ENCODE data around the gene PMEL. TPM values are rescaled to one million over a fixed set of nuclear protein-coding genes. Genes with fewer than 3 reads are reported as not detected.

Gene PMEL
- total and polyA plus RNA-seq, 9 of the 15 experiments (the other 6 are each of a cell fraction or from before 2014, with no cell fraction given), result 0.36 to 2.0 (median 0.98) TPM

DNA sequence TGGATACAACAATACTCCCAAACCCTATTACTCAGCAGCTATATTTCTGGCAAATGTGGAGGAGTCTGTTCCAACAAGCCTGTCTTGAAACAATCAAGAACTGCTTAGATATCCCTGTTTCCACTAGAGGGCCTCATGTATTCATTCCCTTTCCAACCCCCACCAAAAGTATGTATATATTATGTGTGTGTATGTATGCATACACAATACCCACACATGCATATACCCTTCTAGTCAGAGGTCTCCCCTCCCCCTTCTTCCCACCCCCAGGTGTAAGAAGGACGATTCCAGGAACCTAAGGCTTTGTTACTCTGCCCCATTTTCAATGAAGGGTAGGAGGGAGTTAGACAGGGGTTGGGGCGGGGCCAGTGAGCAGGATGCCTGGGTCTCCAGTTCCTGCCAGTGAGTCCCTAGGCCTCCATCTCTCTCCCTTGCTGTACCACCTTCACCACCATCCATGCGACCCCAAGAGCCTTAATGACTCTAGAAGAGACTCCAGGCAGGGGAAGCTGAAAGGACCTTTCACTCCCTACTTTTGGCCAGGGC lies 35.0 kb downstream of the PMEL start, which contains the start of gene DGKA (continued):
- TF ChIP-seq JUN (IDR thresholded peaks at IDR 0.05; ENCODE audit: borderline replicate concordance, low read depth, low read length) (no peak), JUN (CRISPR knock-in tag; IDR thresholded peaks at IDR 0.05; ENCODE audit: borderline replicate concordance) (no peak), CBFA2T2 (conservative IDR thresholded peaks at IDR 0.05) (no peak), ZNF239 (CRISPR knock-in tag; IDR thresholded peaks at IDR 0.05) (no peak), XRCC4 (IDR thresholded peaks at IDR 0.05; ENCODE audit: extremely low read depth, insufficient read depth, insufficient read length) (no peak), ZNF696 (CRISPR knock-in tag; conservative IDR thresholded peaks at IDR 0.05) (no peak), ZFX (CRISPR knock-in tag; IDR thresholded peaks at IDR 0.05) (peak; percentile 36), MAFK (IDR thresholded peaks at IDR 0.05; ENCODE audit: low read length) (0 out of 2 replicates have a peak, but pooled peaks have one; percentile 2), BRD4 (IDR thresholded peaks at IDR 0.05) (no peak), KAT8 (IDR thresholded peaks at IDR 0.05; ENCODE audit: low read depth) (no peak), CTCFL (IDR thresholded peaks at IDR 0.05; ENCODE audit: borderline replicate concordance, insufficient read depth, low read depth, low read length, poor library complexity, severe bottlenecking) (peak; percentile 32), KDM1A (IDR thresholded peaks at IDR 0.05) (0 out of 4 replicates have a peak, but pooled peaks of 1 of the 2 experiments have one; percentile 7), TSC22D4 (tag; IDR thresholded peaks at IDR 0.05) (no peak)
- TF ChIP-seq, protein P1, sequence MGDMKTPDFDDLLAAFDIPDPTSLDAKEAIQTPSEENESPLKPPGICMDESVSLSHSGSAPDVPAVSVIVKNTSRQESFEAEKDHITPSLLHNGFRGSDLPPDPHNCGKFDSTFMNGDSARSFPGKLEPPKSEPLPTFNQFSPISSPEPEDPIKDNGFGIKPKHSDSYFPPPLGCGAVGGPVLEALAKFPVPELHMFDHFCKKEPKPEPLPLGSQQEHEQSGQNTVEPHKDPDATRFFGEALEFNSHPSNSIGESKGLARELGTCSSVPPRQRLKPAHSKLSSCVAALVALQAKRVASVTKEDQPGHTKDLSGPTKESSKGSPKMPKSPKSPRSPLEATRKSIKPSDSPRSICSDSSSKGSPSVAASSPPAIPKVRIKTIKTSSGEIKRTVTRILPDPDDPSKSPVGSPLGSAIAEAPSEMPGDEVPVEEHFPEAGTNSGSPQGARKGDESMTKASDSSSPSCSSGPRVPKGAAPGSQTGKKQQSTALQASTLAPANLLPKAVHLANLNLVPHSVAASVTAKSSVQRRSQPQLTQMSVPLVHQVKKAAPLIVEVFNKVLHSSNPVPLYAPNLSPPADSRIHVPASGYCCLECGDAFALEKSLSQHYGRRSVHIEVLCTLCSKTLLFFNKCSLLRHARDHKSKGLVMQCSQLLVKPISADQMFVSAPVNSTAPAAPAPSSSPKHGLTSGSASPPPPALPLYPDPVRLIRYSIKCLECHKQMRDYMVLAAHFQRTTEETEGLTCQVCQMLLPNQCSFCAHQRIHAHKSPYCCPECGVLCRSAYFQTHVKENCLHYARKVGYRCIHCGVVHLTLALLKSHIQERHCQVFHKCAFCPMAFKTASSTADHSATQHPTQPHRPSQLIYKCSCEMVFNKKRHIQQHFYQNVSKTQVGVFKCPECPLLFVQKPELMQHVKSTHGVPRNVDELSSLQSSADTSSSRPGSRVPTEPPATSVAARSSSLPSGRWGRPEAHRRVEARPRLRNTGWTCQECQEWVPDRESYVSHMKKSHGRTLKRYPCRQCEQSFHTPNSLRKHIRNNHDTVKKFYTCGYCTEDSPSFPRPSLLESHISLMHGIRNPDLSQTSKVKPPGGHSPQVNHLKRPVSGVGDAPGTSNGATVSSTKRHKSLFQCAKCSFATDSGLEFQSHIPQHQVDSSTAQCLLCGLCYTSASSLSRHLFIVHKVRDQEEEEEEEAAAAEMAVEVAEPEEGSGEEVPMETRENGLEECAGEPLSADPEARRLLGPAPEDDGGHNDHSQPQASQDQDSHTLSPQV (IDR thresholded peaks at IDR 0.05), result peak; percentile 51; the same call in 1 of the 2 replicates
- TF ChIP-seq, protein P2, sequence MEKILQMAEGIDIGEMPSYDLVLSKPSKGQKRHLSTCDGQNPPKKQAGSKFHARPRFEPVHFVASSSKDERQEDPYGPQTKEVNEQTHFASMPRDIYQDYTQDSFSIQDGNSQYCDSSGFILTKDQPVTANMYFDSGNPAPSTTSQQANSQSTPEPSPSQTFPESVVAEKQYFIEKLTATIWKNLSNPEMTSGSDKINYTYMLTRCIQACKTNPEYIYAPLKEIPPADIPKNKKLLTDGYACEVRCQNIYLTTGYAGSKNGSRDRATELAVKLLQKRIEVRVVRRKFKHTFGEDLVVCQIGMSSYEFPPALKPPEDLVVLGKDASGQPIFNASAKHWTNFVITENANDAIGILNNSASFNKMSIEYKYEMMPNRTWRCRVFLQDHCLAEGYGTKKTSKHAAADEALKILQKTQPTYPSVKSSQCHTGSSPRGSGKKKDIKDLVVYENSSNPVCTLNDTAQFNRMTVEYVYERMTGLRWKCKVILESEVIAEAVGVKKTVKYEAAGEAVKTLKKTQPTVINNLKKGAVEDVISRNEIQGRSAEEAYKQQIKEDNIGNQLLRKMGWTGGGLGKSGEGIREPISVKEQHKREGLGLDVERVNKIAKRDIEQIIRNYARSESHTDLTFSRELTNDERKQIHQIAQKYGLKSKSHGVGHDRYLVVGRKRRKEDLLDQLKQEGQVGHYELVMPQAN (IDR thresholded peaks at IDR 0.05; ENCODE audit: borderline replicate concordance), result no peak
- TF ChIP-seq, protein P3, sequence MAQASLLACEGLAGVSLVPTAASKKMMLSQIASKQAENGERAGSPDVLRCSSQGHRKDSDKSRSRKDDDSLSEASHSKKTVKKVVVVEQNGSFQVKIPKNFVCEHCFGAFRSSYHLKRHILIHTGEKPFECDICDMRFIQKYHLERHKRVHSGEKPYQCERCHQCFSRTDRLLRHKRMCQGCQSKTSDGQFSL (CRISPR knock-in tag; IDR thresholded peaks at IDR 0.05), result no peak
- TF ChIP-seq, protein P3 (tag; IDR thresholded peaks at IDR 0.05), result no peak
- TF ChIP-seq, protein P4, sequence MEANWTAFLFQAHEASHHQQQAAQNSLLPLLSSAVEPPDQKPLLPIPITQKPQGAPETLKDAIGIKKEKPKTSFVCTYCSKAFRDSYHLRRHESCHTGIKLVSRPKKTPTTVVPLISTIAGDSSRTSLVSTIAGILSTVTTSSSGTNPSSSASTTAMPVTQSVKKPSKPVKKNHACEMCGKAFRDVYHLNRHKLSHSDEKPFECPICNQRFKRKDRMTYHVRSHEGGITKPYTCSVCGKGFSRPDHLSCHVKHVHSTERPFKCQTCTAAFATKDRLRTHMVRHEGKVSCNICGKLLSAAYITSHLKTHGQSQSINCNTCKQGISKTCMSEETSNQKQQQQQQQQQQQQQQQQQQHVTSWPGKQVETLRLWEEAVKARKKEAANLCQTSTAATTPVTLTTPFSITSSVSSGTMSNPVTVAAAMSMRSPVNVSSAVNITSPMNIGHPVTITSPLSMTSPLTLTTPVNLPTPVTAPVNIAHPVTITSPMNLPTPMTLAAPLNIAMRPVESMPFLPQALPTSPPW (CRISPR knock-in tag; IDR thresholded peaks at IDR 0.05), result peak; percentile 55
